Spleen (tissue), 7 donors: ENCODE data around the gene KRTAP10-8.

Source experiments
- CTCF ChIP-seq, 11 experiments: fragments of 200-600 bp in 7 of 11; fragments of 450-650 bp in 4 of 11; sonication (generic) in 4 of 11; IDR thresholded peaks in 8 of 11; conservative IDR thresholded peaks in 3 of 11; 1 replicate in 7 of 11; 2 replicates in 4 of 11; pipeline versions ENCODE4 v1.4.0 to v1.8.0; 2016 to 2021; ENCODE audit warnings: antibody characterized with exemption in 11 of 11, inconsistent platforms in 4 of 11, mild to moderate bottlenecking in 1 of 11
- POLR2A ChIP-seq, 3 donors: fragments of 450-650 bp; IDR thresholded peaks; one replicate each; pipeline ENCODE4 v1.5.1; 2017; ENCODE audit warnings: antibody characterized with exemption in 3 of 3, mild to moderate bottlenecking in 1 of 3
- POLR2AphosphoS5 ChIP-seq, 3 donors: sonication (generic); formaldehyde crosslinking; IDR thresholded peaks; one replicate each; pipeline ENCODE4 v1.5.1; 2017; ENCODE audit warnings: antibody characterized with exemption in 3 of 3
- donor health status: DM: no; HTN: no; CAD: no; lungs with moderate emphysema.
- donor health status: DM: no; HTN: no; CAD: no.
- donor health status: DM: no; HTN: no; CAD: no.

- TF ChIP-seq CTCF (IDR thresholded peaks at IDR 0.05 in 8 of 11, conservative IDR thresholded peaks at IDR 0.05 in 3 of 11), result no peak
- no peak for TF ChIP-seq POLR2A (IDR thresholded peaks at IDR 0.05)
- peak in 2 of 3 donors; percentile 29 to 48 for TF ChIP-seq POLR2AphosphoS5 (IDR thresholded peaks at IDR 0.05)
These were observed 42.0 kb downstream of the KRTAP10-8 start for GRCh38 chr21:44653656-44654575.
